Activated naive CD4-positive, alpha-beta T cell treated with anti-CD3 and anti-CD28 coated beads, Interleukin-2, amount 10 ng/mL, durations not matched to agents 7 days and 5 days (primary cell): ENCODE measurements around the gene EVA1A.
A peak's percentile ranks its signal among the peaks of the same experiment; 100 is the strongest.

ENCODE experiments used
- CTCF ChIA-PET: fragments of 350-600 bp; sonication (Branson Sonifier 250); formaldehyde crosslinking; loops from one replicate; lab custom pipeline; 2021; ENCODE audit warnings: antibody characterized with exemption; lab: Charles Lee
- DNase-seq: peaks from one replicate; pipeline ENCODE4 v3.0.0-alpha.2; 2020
- H3K27ac Mint-ChIP-seq: one replicate; pipeline ENCODE4 v1.8.0; 2021; ENCODE audit warnings: mild to moderate bottlenecking, moderate library complexity, mixed read lengths
- H3K27me3 Mint-ChIP-seq: one replicate; pipeline ENCODE4 v1.8.0; 2021; ENCODE audit warnings: mild to moderate bottlenecking, mixed read lengths
- H3K36me3 Mint-ChIP-seq: one replicate; pipeline ENCODE4 v1.8.0; 2021; ENCODE audit warnings: mixed read lengths
- H3K4me1 Mint-ChIP-seq: one replicate; pipeline ENCODE4 v1.8.0; 2021; ENCODE audit warnings: mixed read lengths
- H3K4me3 Mint-ChIP-seq: one replicate; pipeline ENCODE4 v1.8.0; 2021; ENCODE audit warnings: mild to moderate bottlenecking, moderate library complexity, mixed read lengths
- H3K9me3 Mint-ChIP-seq: one replicate; pipeline ENCODE4 v1.8.0; 2021; ENCODE audit warnings: mixed read lengths

Gene EVA1A, protein sequence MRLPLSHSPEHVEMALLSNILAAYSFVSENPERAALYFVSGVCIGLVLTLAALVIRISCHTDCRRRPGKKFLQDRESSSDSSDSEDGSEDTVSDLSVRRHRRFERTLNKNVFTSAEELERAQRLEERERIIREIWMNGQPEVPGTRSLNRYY

DNA sequence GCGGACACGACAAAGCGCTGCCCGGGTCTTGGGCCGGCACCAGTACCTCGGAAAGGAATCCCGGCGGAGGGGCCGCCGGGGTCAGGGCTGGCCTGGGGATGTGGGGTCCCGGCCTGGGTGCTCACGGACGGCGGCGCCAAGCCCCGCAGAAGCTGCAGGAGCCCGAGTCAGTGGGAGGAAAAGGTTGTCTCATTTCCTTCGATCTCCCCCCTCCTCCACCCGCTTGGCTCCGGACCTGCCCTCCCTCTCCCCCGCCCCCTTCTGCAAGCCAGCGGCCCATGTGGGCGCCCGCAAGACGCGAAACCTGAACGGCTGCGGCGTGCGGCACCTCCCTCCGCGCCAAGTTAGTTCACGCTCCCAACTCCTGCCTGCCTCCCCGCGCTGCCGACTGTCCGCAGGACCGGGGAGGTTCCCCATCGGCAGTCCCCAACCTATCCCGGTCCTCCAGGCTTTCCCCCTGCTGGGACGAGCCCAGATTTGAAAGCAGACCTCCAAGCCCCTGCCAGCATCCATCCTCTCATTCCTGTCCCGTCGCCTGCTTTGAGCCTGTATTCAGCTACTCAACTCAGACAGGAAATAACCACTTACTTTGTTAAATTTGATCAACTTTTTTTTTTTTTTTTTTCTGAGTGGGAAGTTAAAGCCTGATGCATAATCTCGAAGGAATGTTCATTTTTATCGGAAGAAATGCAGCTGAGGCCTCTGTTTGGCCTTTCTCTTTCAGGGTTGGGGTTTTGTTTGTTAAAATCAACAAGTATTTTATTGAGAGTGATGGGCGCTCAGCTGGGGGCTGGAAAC, at the start of gene EVA1A:
Gene EVA1A, minus strand, starts transcription at position 172 of the 798 bp plus-strand sequence. CDS start 42,799 bp downstream, outside the sequence.
- Mint-ChIP-seq H3K27ac (peak within 1 kb of the TSS; percentile 29), H3K27me3 (peaks cover 61% of the 10 kb centered on the region), H3K36me3 (no peaks in the 10 kb centered on the region), H3K4me1 (peaks cover 17% of the 10 kb centered on the region), H3K4me3 (peak within 1 kb of the TSS; percentile 76), H3K9me3 (no peaks in the 10 kb centered on the region)
- DNase-seq = peak; percentile 37
- CTCF ChIA-PET = interaction anchor here (0.7 to 1.0 kb wide), 2 partner anchors 58 to 67 kb away, joined by 4 read pairs; no protein-coding TSS in a partner anchor

DNA sequence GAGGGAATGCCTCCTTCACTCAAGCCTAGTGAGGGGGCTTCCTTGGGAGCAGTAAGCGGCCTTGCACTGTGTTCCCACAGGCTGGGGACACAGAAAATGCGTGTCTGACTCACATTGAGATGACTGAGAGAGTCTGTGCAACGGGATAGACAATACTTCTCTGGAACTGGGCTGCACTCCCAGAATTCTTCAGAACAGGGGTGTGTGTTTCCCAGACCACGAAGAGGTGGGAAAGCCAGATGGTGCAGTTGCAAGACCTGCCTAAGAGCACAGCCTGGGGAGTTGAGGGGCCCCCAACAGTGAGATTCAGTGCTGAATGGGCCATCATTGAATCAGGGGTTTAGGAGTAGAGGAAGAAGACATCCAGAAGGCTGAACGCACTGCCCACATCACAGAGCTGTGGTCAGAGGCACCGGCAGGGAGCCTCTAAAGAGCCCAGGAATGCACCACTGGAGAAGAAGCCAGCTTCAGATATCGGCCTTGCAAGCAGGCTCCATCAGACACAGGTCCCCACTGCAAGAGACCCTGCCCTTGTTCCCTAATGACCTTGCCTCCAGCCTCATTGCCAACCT, 49.3 kb upstream of the EVA1A start:
- Mint-ChIP-seq H3K4me1 (no peaks in the 10 kb centered on the region), H3K27ac (no peak overlapping the region), H3K4me3 (no peak overlapping the region), H3K27me3 (peaks cover 67% of the 10 kb centered on the region), H3K36me3 (no peaks in the 10 kb centered on the region), H3K9me3 (no peaks in the 10 kb centered on the region)
- DNase-seq = no peak
- CTCF ChIA-PET = interaction anchor here (0.9 to 3.6 kb wide), 9 partner anchors 9 to 557 kb away, joined by 3 to 52 read pairs (median 4); no protein-coding TSS in a partner anchor

- Mint-ChIP-seq H3K4me1 (no peaks in the 10 kb centered on the region), H3K27me3 (peaks cover 72% of the 10 kb centered on the region), H3K4me3 (no peak overlapping the region), H3K27ac (no peak overlapping the region), H3K9me3 (no peaks in the 10 kb centered on the region), H3K36me3 (no peaks in the 10 kb centered on the region)
- CTCF ChIA-PET = interaction anchor here (1.0 to 3.6 kb wide), 11 partner anchors 10 to 690 kb away, joined by 3 to 52 read pairs (median 4); no protein-coding TSS in a partner anchor
- no peak for DNase-seq
Observed at GRCh38 chr2:75609334-75609689, 48.6 kb upstream of the EVA1A start.

GRCh38 chr2:75608684-75609333, 48.1 kb upstream of the EVA1A start:
- H3K27ac Mint-ChIP-seq = no peak overlapping the region
- CTCF ChIA-PET = interaction anchor here (0.7 to 3.6 kb wide), 18 partner anchors 10 to 733 kb away, joined by 3 to 52 read pairs (median 3); no protein-coding TSS in a partner anchor
- H3K9me3 Mint-ChIP-seq = no peaks in the 10 kb centered on the region
- no peaks in the 10 kb centered on the region for H3K36me3 Mint-ChIP-seq
- H3K4me1 Mint-ChIP-seq = no peaks in the 10 kb centered on the region
- H3K27me3 Mint-ChIP-seq = peaks cover 72% of the 10 kb centered on the region
- H3K4me3 Mint-ChIP-seq = no peak overlapping the region
- DNase-seq = peak; percentile 59

DNA sequence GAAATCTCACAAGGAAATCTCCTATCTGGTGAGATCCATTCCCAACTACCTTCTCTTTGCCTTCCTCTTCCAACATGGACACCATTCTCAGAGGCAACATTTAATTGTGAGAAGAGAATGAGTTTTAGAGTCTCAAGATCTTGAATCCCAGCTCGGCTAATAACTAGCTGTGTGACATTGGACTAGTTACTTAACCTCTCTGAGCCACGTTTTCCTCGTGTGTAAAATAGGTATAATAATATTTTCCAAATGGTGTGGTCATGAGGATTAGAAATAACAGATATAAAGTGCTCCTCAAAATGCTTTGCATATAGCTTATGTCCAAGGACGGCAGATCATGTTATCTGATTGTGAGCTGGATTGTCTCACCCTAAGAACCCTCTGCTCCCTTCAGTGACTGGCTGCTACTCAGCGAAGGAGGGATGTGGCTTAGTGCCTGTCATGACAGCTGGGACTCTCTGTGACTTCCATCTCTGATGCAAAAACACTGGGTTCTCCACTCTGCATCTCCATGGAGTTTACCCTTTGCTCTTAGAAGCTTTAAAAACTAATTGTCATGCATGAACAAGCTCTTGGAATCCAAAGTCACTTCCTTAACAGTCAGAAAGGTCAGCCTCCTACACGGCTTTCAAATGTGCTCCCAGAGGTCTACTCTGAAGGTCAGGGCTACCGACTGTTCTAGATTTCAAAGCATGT, 47.4 kb upstream of the EVA1A start:
- peaks cover 72% of the 10 kb centered on the region for H3K27me3 Mint-ChIP-seq
- no peaks in the 10 kb centered on the region for H3K36me3 Mint-ChIP-seq
- no peaks in the 10 kb centered on the region for H3K4me1 Mint-ChIP-seq
- H3K9me3 Mint-ChIP-seq = no peaks in the 10 kb centered on the region
- no peak overlapping the region for H3K4me3 Mint-ChIP-seq
- H3K27ac Mint-ChIP-seq = no peak overlapping the region
- DNase-seq = no peak
- CTCF ChIA-PET = interaction anchor here (0.7 to 3.6 kb wide), 15 partner anchors 11 to 733 kb away, joined by 3 to 52 read pairs (median 3); no protein-coding TSS in a partner anchor

DNA sequence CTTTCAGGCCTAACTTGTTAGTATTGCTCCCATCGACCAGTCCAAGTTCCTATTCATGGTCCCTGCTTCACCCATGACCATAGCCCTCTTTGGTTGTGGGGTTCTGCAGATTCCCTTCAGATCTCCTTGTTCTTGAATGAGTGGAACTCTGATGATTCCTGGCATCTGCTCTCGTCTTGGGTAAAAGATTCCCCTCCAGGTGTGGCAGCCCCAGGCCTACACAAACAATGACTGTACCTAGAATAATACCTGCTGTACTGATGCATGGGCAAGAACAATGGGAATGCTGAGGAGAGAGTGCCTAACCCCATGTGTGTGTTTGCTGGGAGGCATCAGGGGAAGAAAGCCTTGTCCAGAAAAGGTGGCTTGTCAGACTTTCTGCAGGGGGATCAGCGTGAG, 46.7 kb upstream of the EVA1A start:
- Mint-ChIP-seq H3K4me1 (no peaks in the 10 kb centered on the region), H3K9me3 (no peaks in the 10 kb centered on the region), H3K27ac (no peak overlapping the region), H3K4me3 (no peak overlapping the region), H3K36me3 (no peaks in the 10 kb centered on the region), H3K27me3 (peaks cover 64% of the 10 kb centered on the region)
- no peak for DNase-seq
- CTCF ChIA-PET = interaction anchor here (1.2 to 3.6 kb wide), 2 partner anchors 9 to 141 kb away, joined by 3 to 52 read pairs; no protein-coding TSS in a partner anchor

GRCh38 chr2:75606761-75607399, 46.1 kb upstream of the EVA1A start:
- Mint-ChIP-seq H3K36me3 (no peaks in the 10 kb centered on the region), H3K4me1 (no peaks in the 10 kb centered on the region), H3K27ac (no peak overlapping the region), H3K4me3 (no peak overlapping the region), H3K9me3 (no peaks in the 10 kb centered on the region), H3K27me3 (peaks cover 59% of the 10 kb centered on the region)
- no peak for DNase-seq
- CTCF ChIA-PET = interaction anchor here (1.2 kb wide), 1 partner anchor 9 kb away, joined by 3 read pairs; no protein-coding TSS in a partner anchor

DNA sequence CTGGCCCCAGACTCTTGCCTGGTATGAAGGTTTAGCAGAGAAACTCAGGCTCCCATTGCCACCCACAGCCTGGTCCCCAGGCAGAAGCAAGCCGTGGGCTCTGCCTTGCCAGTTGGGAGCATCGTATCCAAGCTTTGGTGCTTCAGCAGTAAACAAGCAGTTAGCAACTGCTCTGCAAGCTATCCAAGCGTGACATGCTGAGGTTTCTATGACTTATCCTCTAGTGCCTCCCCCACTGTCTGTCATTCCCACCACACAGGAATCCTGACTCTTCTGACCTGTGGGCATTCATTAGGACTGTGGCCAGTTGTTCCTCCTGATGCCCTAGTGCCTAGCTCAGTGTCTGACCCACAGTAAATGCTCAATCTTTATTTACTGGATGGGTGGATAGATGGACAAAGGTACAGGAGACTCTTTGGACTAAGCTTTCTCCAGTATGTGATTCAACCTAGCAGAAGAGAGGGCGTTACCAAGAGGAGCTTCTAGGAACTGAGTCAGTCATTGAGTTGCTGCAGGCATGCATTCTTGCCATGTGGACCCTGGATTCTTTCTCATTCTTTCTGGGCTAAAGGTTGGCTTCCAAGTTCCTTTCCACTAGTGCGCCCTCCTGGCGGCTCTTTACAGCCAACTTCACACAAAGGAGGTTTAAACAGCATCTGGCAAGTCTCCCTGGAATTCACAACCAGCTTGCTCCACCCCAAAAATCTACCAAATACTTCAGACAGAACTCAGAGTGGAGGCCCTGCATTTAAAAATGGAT, 45.2 kb upstream of the EVA1A start:
- Mint-ChIP-seq H3K4me1 (no peaks in the 10 kb centered on the region), H3K4me3 (no peak overlapping the region), H3K27me3 (peaks cover 55% of the 10 kb centered on the region), H3K27ac (no peak overlapping the region), H3K36me3 (no peaks in the 10 kb centered on the region), H3K9me3 (no peaks in the 10 kb centered on the region)
- no peak for DNase-seq
- CTCF ChIA-PET = interaction anchor here (1.2 kb wide), 1 partner anchor 10 kb away, joined by 3 read pairs; no protein-coding TSS in a partner anchor

DNA sequence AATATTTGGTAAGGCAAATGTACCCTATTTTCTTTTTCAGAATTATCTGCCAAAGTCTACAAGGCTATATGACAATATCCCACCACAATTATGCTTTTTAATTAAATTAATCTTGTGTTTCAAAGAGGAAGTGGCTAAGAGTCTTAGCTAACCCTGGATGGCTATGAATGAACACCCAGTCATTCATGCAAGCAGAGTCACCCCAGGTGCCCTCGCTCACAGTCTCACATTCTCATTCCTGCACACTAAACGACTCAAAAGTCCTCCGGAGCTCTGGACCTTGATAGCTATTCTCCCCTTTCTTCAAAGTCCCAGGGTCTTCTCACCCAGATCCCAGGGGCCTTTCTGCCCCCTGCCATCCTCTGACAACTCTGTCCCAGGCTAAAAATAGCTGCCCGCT, 43.7 kb upstream of the EVA1A start:
- Mint-ChIP-seq H3K9me3 (no peaks in the 10 kb centered on the region), H3K4me1 (no peaks in the 10 kb centered on the region), H3K4me3 (no peak overlapping the region), H3K36me3 (no peaks in the 10 kb centered on the region), H3K27ac (no peak overlapping the region), H3K27me3 (peaks cover 46% of the 10 kb centered on the region)
- no peak for DNase-seq
- CTCF ChIA-PET = interaction anchor here (0.7 kb wide), 1 partner anchor 914 kb away, joined by 3 read pairs; no protein-coding TSS in a partner anchor

DNA sequence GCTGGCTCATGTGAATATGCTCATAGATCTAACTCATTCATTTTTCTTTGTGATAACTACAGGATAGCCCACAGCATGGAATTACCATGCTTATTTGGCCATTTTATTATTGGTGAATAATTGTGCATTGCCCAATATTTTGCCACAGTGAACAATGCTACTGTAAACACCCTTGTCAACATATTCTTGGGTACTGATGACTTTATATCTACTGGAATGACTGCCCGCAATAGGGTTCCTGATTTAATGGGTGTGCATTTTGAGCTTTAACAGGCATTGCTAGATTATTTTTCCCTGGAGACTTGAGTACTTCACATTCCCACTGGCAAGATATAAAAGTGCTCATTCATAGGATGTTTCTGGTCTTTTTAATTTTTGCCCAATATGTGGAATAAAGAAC, 42.7 kb upstream of the EVA1A start:
- no peaks in the 10 kb centered on the region for H3K9me3 Mint-ChIP-seq
- DNase-seq = no peak
- H3K27ac Mint-ChIP-seq = no peak overlapping the region
- H3K36me3 Mint-ChIP-seq = no peaks in the 10 kb centered on the region
- H3K27me3 Mint-ChIP-seq = peaks cover 36% of the 10 kb centered on the region
- H3K4me1 Mint-ChIP-seq = no peaks in the 10 kb centered on the region
- CTCF ChIA-PET = no interaction called here
- no peak overlapping the region for H3K4me3 Mint-ChIP-seq

GRCh38 chr2:75602724-75603342, 42.1 kb upstream of the EVA1A start:
- CTCF ChIA-PET = no interaction called here
- no peaks in the 10 kb centered on the region for H3K9me3 Mint-ChIP-seq
- H3K4me3 Mint-ChIP-seq = no peak overlapping the region
- H3K36me3 Mint-ChIP-seq = no peaks in the 10 kb centered on the region
- DNase-seq = no peak
- H3K27me3 Mint-ChIP-seq = peaks cover 31% of the 10 kb centered on the region
- H3K4me1 Mint-ChIP-seq = no peaks in the 10 kb centered on the region
- no peak overlapping the region for H3K27ac Mint-ChIP-seq

DNA sequence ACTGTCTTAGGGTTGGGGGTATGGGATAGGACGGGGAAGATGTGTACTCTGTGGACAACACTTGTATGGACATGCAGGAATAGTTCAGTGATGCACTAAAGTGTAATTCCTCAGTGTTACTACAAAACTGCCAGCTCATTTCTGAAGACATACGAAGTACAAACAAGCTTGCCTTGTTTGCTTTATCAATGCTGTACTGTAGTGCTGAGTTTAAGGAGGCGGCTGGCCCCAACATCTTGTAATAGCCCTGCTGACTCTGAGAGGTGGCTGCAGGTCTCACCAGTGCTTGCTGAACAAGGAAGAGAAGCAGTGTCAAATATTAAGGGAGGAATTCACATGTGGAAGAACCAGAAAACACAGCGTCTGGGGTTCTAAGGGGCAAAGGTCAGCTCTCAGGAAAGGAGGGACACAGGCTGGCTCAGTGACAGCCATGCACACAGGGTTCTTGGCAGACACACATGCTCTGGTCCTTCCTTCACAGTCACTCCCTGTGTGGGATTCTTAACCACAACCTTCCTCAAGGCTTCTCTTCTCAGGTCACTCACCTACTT, 39.8 kb upstream of the EVA1A start:
- CTCF ChIA-PET = no interaction called here
- no peaks in the 10 kb centered on the region for H3K9me3 Mint-ChIP-seq
- no peak overlapping the region for H3K4me3 Mint-ChIP-seq
- H3K36me3 Mint-ChIP-seq = no peaks in the 10 kb centered on the region
- no peaks in the 10 kb centered on the region for H3K4me1 Mint-ChIP-seq
- DNase-seq = no peak
- peaks cover 10% of the 10 kb centered on the region for H3K27me3 Mint-ChIP-seq
- H3K27ac Mint-ChIP-seq = no peak overlapping the region
